Loucy (cell line): Measurements from ENCODE around the gene ZNF57.
"Not testable (repeated sequence)": the region's sequence is repeated elsewhere in the genome, so short reads cannot be mapped to it uniquely, and the experiment has no call there.

Experiments
- H2AFZ ChIP-seq: fragments of 200-600 bp; sonication (generic); 2 replicates; pipeline ENCODE4 v1.6.0; 2016; ENCODE audit warnings: antibody characterized with exemption, mild to moderate bottlenecking, low read length, moderate library complexity
- H3F3A ChIP-seq: fragments of 200-600 bp; 2 replicates; pipeline ENCODE4 v1.6.0; 2016; ENCODE audit warnings: antibody characterized with exemption, low read depth, mild to moderate bottlenecking
- H3K27me3 ChIP-seq: fragments of 200-600 bp; sonication (generic); 2 replicates; pipeline ENCODE4 v1.6.1; 2014; ENCODE audit warnings: low read length, mild to moderate bottlenecking; ENCODE audit not compliant: insufficient read depth, poor library complexity, severe bottlenecking
- H3K36me3 ChIP-seq: fragments of 200-600 bp; sonication (generic); 2 replicates; pipeline ENCODE4 v1.6.1; 2016; ENCODE audit warnings: low read length; ENCODE audit not compliant: insufficient read depth
- H3K4me1 ChIP-seq: fragments of 200-600 bp; sonication (generic); 2 replicates; pipeline ENCODE4 v1.5.1; 2014; ENCODE audit warnings: low read length, mild to moderate bottlenecking; ENCODE audit not compliant: insufficient read depth, poor library complexity, severe bottlenecking
- H3K4me2 ChIP-seq: fragments of 200-600 bp; sonication (generic); 2 replicates; pipeline ENCODE4 v1.6.0; 2014; ENCODE audit warnings: antibody characterized with exemption, low read length, low read depth, mild to moderate bottlenecking; ENCODE audit not compliant: poor library complexity, severe bottlenecking
- H3K4me3 ChIP-seq: fragments of 200-600 bp; sonication (generic); 2 replicates; pipeline ENCODE4 v1.5.1; 2014; ENCODE audit warnings: low read length, mild to moderate bottlenecking, mixed read lengths; ENCODE audit not compliant: poor library complexity, severe bottlenecking
- H3K79me2 ChIP-seq: fragments of 200-600 bp; sonication (generic); 2 replicates; pipeline ENCODE4 v1.6.1; 2014; ENCODE audit warnings: low read length; ENCODE audit not compliant: insufficient read depth
- H3K9ac ChIP-seq: fragments of 200-600 bp; sonication (generic); 2 replicates; pipeline ENCODE4 v1.6.0; 2014; ENCODE audit warnings: mild to moderate bottlenecking, low read depth, low read length, moderate library complexity; ENCODE audit not compliant: poor library complexity, severe bottlenecking
- H3K9me2 ChIP-seq: fragments of 200-600 bp; sonication (generic); replicated peaks from 2 replicates; pipeline ENCODE4 v1.6.1; 2016; ENCODE audit warnings: low read depth, low read length, mixed read lengths
- H3K9me3 ChIP-seq: fragments of 200-600 bp; sonication (generic); 2 replicates; pipeline ENCODE4 v1.6.1; 2014; ENCODE audit warnings: mild to moderate bottlenecking, antibody characterized with exemption, low read length, low read depth; ENCODE audit not compliant: insufficient read depth
- H4K20me1 ChIP-seq: fragments of 200-600 bp; sonication (generic); 2 replicates; pipeline ENCODE4 v1.6.0; 2014; ENCODE audit warnings: antibody characterized with exemption, low read length, mild to moderate bottlenecking; ENCODE audit not compliant: insufficient read depth, poor library complexity, severe bottlenecking
- EZH2phosphoT487 ChIP-seq: fragments of 200-600 bp; IDR thresholded peaks from 2 replicates; pipeline ENCODE4 v1.6.1; 2018; ENCODE audit warnings: antibody characterized with exemption, mild to moderate bottlenecking, moderate library complexity, borderline replicate concordance
- TF ChIP-seq, protein P1 (sequence below): fragments of 200-600 bp; sonication (generic); conservative IDR thresholded peaks from 2 replicates; pipeline ENCODE4 v1.5.1; 2014; ENCODE audit warnings: mild to moderate bottlenecking, antibody characterized with exemption, low read length

ZNF57 gene

DNA sequence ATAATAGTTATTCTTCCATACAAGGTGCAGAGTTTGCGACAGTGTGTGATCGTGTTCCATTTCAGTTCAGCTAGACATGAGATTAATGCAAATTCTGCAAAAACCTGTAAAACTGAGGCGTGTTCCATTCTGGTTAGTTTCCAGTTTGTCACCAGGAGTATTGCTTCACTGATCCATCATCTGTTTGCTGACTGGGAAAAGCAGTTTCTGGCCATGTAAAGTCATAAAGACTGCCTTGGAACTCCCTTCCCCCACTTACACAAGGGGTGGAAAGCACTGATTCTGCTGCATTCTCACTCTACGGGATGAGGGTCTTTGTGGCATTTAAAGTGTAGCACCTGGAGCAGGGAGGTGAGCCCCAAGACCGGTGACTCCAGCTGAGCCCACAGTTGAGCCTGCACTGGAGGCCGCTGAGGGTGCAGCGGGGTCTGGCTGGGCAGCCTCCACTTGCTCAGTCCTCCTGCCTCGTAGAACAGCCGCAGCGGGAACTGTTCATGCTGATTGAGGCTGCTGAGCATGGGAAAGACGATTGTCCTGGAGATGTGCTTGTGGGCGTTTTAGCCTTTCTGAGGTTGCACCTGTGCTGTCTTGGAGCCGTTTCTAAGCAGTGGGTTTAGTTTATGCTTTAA lies 2.0 kb downstream of the ZNF57 start:
- no peaks in the 10 kb centered on the region for H3F3A ChIP-seq
- TF ChIP-seq, protein P1, sequence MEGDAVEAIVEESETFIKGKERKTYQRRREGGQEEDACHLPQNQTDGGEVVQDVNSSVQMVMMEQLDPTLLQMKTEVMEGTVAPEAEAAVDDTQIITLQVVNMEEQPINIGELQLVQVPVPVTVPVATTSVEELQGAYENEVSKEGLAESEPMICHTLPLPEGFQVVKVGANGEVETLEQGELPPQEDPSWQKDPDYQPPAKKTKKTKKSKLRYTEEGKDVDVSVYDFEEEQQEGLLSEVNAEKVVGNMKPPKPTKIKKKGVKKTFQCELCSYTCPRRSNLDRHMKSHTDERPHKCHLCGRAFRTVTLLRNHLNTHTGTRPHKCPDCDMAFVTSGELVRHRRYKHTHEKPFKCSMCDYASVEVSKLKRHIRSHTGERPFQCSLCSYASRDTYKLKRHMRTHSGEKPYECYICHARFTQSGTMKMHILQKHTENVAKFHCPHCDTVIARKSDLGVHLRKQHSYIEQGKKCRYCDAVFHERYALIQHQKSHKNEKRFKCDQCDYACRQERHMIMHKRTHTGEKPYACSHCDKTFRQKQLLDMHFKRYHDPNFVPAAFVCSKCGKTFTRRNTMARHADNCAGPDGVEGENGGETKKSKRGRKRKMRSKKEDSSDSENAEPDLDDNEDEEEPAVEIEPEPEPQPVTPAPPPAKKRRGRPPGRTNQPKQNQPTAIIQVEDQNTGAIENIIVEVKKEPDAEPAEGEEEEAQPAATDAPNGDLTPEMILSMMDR, result no peak
- TF ChIP-seq EZH2phosphoT487, result no peak
- H3K9me3 ChIP-seq, result no peaks in the 10 kb centered on the region
- H3K36me3 ChIP-seq, result no peaks in the 10 kb centered on the region
- no peaks in the 10 kb centered on the region for H3K9me2 ChIP-seq
- H3K4me2 ChIP-seq, result peak overlapping the region; percentile 81
- H3K9ac ChIP-seq, result no peak overlapping the region
- no peak overlapping the region for H2AFZ ChIP-seq
- no peaks in the 10 kb centered on the region for H4K20me1 ChIP-seq
- peak overlapping the region; percentile 89 for H3K4me3 ChIP-seq
- peaks cover 35% of the 10 kb centered on the region; the same call in 1 of the 2 replicates for H3K79me2 ChIP-seq
- H3K4me1 ChIP-seq, result peaks cover 15% of the 10 kb centered on the region
- H3K27me3 ChIP-seq, result no peaks in the 10 kb centered on the region

DNA sequence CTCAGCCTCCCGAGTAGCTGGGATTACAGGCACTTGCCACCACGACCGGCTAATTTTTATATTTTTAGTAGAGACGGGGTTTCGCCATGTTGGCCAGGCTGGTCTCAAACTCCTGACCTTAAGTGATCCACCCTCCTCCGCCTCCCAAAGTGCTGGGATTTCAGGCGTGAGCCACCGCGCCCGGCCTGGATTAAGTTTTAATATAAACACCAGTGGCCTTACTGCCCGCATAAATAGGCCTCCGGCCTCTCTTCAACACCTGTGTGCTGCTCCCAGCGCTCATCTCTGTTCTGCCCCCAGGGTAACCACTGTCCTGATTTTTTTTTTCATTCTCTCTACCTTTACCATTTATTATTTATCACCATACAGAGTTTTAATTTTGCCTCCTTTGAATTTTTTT lies 2.6 kb downstream of the ZNF57 start:
- not testable (repeated sequence) for H3F3A ChIP-seq, H3K9ac ChIP-seq, H3K4me3 ChIP-seq, H3K9me2 ChIP-seq, H3K27me3 ChIP-seq, H2AFZ ChIP-seq, H3K4me2 ChIP-seq, H4K20me1 ChIP-seq, H3K36me3 ChIP-seq, H3K9me3 ChIP-seq
- peaks cover 15% of the 10 kb centered on the region for H3K4me1 ChIP-seq
- H3K79me2 ChIP-seq, result peaks cover 35% of the 10 kb centered on the region; the same call in 1 of the 2 replicates

DNA sequence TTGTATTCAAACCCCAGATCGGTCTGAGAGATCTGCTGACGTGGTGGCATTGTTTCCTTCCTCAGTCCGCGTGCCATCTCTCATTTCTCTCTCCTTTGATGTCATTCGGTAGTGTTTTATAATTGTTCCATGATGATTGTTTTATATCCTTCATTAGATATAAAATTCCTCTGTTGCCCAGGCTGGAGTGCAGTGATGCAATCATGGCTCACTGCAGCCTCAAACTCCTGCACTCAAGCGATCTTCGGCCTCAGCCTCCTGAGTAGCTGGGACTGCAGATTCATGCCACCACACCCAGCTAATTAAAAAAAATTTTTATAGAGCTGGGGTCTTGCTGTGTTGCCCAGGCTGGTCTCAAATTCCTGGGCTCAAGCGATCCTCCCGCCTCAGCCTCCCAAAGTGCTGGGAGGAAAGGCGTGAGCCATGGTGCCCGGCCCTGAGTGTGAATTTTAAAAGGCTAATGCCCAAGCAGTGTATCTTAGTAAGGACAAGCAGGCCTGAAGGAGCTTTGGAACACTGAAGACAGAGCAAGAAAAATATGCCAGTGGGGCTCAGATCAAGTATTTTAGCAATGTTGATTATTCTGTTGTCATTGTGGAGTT lies 5.3 kb downstream of the ZNF57 start:
- TF ChIP-seq EZH2phosphoT487, result no peak
- TF ChIP-seq, protein P1, result no peak
- H3K4me1 ChIP-seq, result peaks cover 15% of the 10 kb centered on the region
- H3K4me3 ChIP-seq, result no peak overlapping the region
- no peaks in the 10 kb centered on the region for H3K36me3 ChIP-seq
- H3K4me2 ChIP-seq, result no peak overlapping the region
- peaks cover 36% of the 10 kb centered on the region; the same call in 1 of the 2 replicates for H3K79me2 ChIP-seq
- no peak overlapping the region for H3K9ac ChIP-seq
- no peaks in the 10 kb centered on the region for H4K20me1 ChIP-seq
- no peaks in the 10 kb centered on the region for H3K9me2 ChIP-seq
- no peak overlapping the region for H2AFZ ChIP-seq
- no peaks in the 10 kb centered on the region for H3K27me3 ChIP-seq
- H3F3A ChIP-seq, result no peaks in the 10 kb centered on the region
- no peaks in the 10 kb centered on the region for H3K9me3 ChIP-seq

DNA sequence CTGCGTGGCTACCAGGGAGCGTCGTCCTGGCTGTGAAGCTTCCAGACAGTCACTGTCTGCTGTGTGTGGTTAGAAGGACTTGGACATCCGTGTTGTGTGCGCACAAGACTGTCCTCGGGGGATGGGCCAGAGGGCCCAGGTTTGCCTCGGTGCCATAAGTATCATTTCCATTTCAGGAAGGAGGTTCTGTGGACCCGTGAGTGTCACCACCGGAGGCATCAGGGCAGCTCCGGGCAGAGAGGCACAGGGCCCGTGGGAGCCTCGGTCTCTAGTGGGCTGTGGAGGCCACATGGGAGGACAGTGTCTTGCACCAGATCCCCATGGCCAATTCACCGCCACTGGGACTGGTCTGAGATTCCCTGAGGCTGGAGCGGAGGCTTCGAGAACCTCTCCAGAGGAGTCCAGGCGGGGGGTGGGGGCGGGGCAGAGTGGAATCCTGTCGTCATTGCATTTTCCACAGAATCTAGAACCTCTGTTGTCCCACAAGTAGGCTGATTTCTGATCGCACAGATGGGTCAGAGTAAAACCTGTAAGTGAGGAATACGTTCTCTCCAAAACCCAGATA lies 6.0 kb downstream of the ZNF57 start:
- H3K27me3 ChIP-seq, result no peaks in the 10 kb centered on the region
- no peaks in the 10 kb centered on the region for H3K9me3 ChIP-seq
- H3K36me3 ChIP-seq, result no peaks in the 10 kb centered on the region
- no peaks in the 10 kb centered on the region for H3F3A ChIP-seq
- no peak overlapping the region for H3K9ac ChIP-seq
- peaks cover 13% of the 10 kb centered on the region for H3K4me1 ChIP-seq
- H3K4me3 ChIP-seq, result no peak overlapping the region
- no peak overlapping the region for H2AFZ ChIP-seq
- H3K79me2 ChIP-seq, result peaks cover 34% of the 10 kb centered on the region; the same call in 1 of the 2 replicates
- TF ChIP-seq EZH2phosphoT487, result no peak
- TF ChIP-seq, protein P1, result no peak
- no peaks in the 10 kb centered on the region for H4K20me1 ChIP-seq
- H3K9me2 ChIP-seq, result no peaks in the 10 kb centered on the region
- no peak overlapping the region for H3K4me2 ChIP-seq
